ENCODE data around the gene RPUSD4.

- no peak for TF ChIP-seq POLR2A (IDR thresholded peaks at IDR 0.05; ENCODE audit: low read depth)
- no peak for TF ChIP-seq CTCF (IDR thresholded peaks at IDR 0.05)
- no peak for TF ChIP-seq EP300 (IDR thresholded peaks at IDR 0.05)
These were observed 19.1 kb downstream of the RPUSD4 start for GRCh38 chr11:126192361-126192760.

Data from esophagus muscularis mucosa (tissue), 4 donors.